GM21619 (cell line): Measurements from ENCODE around the gene PIK3R4.

Experiments
- ATAC-seq: cut with Tn5 transposase; IDR thresholded peaks from one replicate; pipeline ENCODE4 v1.9.1; 2021; ENCODE audit not compliant: unreplicated experiment

PIK3R4 gene

DNA sequence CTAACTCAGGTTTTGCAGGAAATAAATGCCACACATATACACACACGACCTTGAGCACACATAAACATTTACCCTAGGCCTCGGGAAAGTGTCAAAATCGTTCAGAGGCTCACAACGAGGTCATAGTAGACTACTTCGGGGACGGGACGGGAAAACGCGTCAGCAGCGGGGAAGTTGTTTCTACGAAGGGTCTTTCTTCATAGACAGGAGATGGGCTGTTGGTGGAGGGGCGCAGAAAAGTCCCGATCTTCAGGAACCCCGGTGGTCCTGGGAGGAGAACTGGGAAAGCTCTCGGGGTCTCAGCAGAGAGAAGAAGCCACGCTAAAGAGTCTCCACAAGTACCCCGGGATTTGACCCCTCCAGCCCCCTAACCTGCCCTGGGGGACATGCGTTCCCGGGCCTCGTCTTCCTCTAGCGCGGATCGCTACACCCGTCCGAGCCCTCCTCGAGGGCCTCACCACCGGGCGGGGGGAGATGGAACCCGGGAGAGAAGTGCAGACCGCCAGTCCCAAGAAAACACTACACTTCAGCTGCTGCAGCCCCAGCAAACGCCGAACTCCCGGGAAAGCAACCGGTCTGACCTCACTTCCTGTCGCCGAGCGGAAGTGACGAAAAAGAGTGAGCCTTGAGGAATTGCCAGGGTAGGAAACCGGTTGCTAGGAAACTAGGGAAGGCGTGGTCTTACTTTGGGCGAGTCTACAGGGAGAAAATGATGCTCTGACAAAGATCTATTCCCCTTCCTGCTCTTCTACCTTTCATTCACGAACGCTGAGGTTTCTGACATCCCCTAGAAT, at the start of gene PIK3R4:
Gene PIK3R4, minus strand, starts transcription at position 584 of the 794 bp plus-strand sequence. CDS start 1,611 bp downstream, outside the sequence.
- peak; percentile 92 for ATAC-seq

DNA sequence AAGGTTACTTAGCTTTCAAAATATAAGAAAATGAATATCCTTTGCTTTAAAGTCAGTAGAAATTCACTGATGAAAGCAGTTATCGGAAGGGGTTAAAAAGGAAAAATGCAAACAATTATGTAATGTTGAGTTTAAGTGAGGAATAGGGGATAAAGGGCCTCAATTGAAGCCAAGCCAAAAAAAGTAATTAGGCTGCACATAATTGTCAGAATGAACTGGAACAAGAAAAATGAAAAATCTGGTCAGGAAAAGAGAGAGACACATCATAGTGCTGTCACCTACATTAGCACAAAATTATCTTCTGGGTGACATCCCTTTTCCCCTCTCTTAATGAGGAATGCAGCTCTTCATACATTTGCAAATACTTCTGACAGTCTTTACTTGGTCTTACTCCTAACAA, 48.8 kb upstream of the PIK3R4 start:
- ATAC-seq: no peak

- ATAC-seq: no peak
These were observed 45.6 kb upstream of the PIK3R4 start for GRCh38 chr3:130792246-130792645.

GRCh38 chr3:130789782-130790322, 43.2 kb upstream of the PIK3R4 start:
- no peak for ATAC-seq

DNA sequence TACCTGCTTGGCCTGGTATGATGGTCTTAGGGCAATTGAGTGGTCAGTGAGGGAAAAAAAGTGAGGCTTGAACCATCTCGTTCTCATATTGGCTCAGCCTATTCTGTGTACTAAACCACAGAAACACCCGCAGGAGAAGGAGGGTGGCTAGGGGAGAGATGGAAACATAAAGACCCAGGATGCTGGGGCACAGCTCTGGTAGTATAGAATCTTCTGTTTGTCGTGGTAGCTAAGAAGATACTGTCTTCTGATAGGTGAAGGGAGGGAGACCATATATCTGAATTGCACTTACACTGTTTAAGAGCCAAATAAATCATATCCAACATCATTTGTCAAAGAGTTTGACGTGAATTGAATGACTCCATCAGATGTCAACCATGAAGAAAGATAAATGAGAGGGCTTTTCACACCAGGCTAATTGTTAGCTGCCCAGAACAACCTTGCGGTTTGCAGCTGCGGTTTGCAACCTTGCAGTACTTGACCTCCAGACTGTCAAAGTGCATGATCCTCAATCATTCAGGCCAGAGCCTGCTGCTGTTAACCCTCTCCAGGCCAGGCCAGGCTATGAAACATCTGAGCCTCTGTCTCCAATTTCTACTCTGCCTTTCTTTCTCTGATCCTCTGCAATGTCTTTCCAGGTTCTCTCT, 40.9 kb upstream of the PIK3R4 start:
- no peak for ATAC-seq

DNA sequence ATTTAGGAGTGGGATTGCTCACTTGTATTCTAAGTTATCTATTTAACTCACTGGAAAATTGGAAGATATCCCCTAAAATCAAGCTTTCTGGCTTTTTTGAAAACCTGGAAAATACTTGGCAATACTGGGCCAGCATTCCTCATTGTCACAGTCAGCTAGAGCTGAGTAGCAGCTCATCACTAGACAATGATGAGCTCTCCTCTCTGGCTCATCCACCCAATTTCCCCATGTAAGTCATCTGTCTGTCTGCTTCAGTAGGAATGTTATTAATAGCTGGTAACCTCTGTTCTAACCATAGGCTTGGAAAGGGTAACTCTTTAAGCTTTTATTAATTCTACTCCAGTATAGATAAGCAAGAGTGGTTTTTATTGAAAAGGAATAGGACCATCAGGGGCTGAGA, 39.7 kb upstream of the PIK3R4 start:
- no peak for ATAC-seq

DNA sequence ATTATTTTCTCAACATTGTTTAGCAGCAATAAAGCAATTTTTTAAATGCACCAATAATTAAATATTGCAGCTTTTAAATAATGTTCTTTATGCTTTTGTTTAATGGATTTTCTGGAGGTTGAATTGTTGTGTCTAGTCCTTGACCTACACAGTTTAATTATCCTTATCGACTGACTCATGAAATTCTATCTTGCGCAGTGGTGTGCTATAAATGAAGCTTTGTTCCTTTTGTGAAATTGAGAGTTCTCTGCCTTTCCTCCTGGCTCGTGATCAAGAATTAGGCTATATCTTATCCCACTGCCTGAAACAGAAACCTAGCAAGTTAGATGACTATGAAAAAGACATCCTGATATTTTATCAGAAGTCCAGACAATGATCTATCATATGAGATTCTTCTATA, 37.0 kb upstream of the PIK3R4 start:
- no peak for ATAC-seq

DNA sequence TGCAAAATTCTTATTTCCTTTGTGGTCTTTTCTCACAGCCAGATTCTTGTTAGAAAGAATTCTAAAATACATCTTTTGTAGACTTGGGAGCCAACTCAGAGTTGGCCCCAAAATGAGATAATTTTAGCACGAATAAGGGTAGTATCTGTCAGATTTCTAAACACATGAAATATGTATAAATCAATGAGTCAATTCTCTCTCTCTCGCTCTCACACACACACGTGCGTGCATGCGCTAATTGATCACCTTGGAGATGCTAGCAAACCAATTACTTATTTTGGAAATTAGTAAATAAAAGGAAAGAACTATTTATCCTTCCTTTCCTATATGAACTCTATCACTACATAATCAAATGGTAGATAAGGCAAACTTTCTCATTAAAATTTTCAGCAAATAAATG, 32.9 kb upstream of the PIK3R4 start:
- ATAC-seq: peak; percentile 13

- ATAC-seq: peak; percentile 97
These were observed 32.4 kb upstream of the PIK3R4 start for GRCh38 chr3:130779031-130779430.

DNA sequence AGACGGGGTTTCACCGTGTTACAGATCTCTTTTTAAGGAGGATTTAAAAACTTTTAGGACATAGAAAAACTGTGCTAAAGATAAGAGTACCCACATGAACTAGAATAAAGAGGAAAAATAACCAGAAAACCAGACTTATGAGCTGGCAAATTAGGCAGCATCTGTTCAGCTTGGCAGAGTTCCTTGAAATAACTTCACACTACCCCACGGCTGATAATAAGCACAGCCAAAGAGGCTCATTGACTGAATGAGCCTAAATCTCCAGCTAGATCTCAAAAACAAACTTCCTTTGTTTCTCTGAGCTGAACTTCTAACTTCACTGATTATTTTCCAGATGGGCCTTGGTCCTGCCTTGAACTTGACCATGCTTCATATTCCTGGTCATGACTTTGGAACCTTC, 26.7 kb upstream of the PIK3R4 start:
- no peak for ATAC-seq

DNA sequence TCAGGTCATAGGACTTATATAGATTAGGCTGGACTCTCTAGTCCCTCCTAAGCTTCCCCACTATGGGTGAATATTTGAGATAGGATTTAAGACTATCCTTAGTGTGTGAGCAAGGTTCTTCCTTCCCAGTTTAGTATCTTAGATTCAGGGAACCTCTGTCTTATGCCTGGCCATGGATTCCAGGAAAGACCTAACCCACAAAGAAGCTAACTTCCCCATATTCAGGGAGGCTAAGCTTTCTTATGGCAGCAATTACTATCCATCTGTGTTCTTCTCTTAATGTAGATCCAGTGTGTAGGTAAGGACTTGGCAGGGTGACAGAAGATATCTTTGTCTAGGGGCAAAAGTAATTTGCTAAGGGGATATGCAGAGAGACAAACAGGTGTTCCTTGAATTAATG, 25.5 kb upstream of the PIK3R4 start:
- ATAC-seq: no peak

GRCh38 chr3:130770644-130771043, 24.0 kb upstream of the PIK3R4 start:
- ATAC-seq: no peak

GRCh38 chr3:130761730-130762311, 15.2 kb upstream of the PIK3R4 start:
- no peak for ATAC-seq

- no peak for ATAC-seq
These were observed 14.3 kb upstream of the PIK3R4 start for GRCh38 chr3:130760922-130761321.

- peak; percentile 70 for ATAC-seq
These were observed 13.2 kb upstream of the PIK3R4 start for GRCh38 chr3:130759692-130760338.

- no peak for ATAC-seq
These were observed 12.2 kb upstream of the PIK3R4 start for GRCh38 chr3:130758624-130759369.

- no peak for ATAC-seq
These were observed 11.1 kb upstream of the PIK3R4 start for GRCh38 chr3:130757611-130758150.

GRCh38 chr3:130755666-130756065, 9.0 kb upstream of the PIK3R4 start:
- no peak for ATAC-seq

DNA sequence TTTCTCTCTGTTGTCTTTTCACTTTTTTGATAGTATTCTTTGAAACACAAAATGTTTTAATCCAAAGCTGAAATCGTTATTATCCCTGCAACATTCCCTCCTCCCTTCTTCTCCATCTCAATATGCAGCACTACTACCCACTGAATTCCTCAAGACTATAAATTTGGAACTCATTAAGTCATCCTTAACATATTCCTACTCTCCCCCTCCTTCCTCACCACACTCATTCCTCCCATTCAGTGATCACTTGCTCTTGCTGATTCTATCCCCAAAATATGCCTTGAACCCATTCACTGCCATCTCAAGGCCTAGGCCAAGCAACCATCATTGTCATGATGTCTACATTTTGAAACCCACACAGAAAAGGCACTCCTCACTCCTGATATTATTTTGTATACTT, 2.4 kb upstream of the PIK3R4 start:
- no peak for ATAC-seq

GRCh38 chr3:130748467-130748861, 1.8 kb upstream of the PIK3R4 start:
- ATAC-seq: no peak
